Stomach (tissue), 9 donors: Measurements from ENCODE around the gene UHRF1. TPM values are rescaled to one million over a fixed set of nuclear protein-coding genes. Genes with fewer than 3 reads are reported as not detected.
"Not testable (repeated sequence)": the region's sequence is repeated elsewhere in the genome, so short reads cannot be mapped to it uniquely, and the experiment has no call there.

Experiments used
- DNase-seq, 2 donors: peaks; one replicate each; pipeline versions ENCODE4 v3.0.0 to v3.0.0-alpha.2; 2013 to 2019
- H3K27ac ChIP-seq, 5 donors: fragments of 200-600 bp in 4 of 5; sonication (generic) in 4 of 5; one replicate each; pipeline ENCODE4 v1.5.1; 2013 to 2019; ENCODE audit warnings: mild to moderate bottlenecking in 1 of 5, moderate library complexity in 1 of 5
- H3K27me3 ChIP-seq, 3 donors: fragments of 200-600 bp; sonication (generic); one replicate each; pipeline ENCODE4 v1.5.1; 2017 to 2019; ENCODE audit warnings: mixed run types in 1 of 3
- H3K36me3 ChIP-seq, 4 donors: fragments of 200-600 bp; sonication (generic); 1 replicate in 3 of 4; 2 replicates in 1 of 4; pipeline ENCODE4 v1.5.1; 2016 to 2019
- H3K4me1 ChIP-seq, 4 donors: fragments of 200-600 bp; sonication (generic); one replicate each; pipeline ENCODE4 v1.5.1; 2016 to 2019
- H3K4me3 ChIP-seq, 4 donors: fragments of 200-600 bp; sonication (generic) in 3 of 4; one replicate each; pipeline ENCODE4 v1.5.1; 2016 to 2019; ENCODE audit warnings: mild to moderate bottlenecking in 1 of 4
- H3K9me3 ChIP-seq, 4 donors: fragments of 200-600 bp; sonication (generic); one replicate each; pipeline ENCODE4 v1.5.1; 2016 to 2019
- EP300 ChIP-seq: sonication (generic); formaldehyde crosslinking; IDR thresholded peaks from one replicate; pipeline ENCODE4 v1.6.1; 2017; ENCODE audit warnings: antibody characterized with exemption
- POLR2A ChIP-seq, 4 donors: fragments of 450-650 bp; IDR thresholded peaks; one replicate each; pipeline ENCODE4 v1.6.1; 2016; ENCODE audit warnings: antibody characterized with exemption in 4 of 4, control low read depth in 2 of 4, mild to moderate bottlenecking in 1 of 4, moderate library complexity in 1 of 4
- POLR2AphosphoS5 ChIP-seq, 3 donors: sonication (generic); formaldehyde crosslinking; IDR thresholded peaks; one replicate each; pipeline ENCODE4 v1.6.1; 2016; ENCODE audit warnings: antibody characterized with exemption in 3 of 3
- WGBS, 5 donors: extraction: QIAGEN DNeasy Blood & Tissue Kit in 3 of 5; methylation state at CpG; one replicate each; pipeline versions ENCODE4 v1.1.5 to v1.1.7; 2013 to 2018; 5-methylcytosine and 5-hydroxymethylcytosine counted together
- intact Hi-C: fragments of 100-400 bp; cut with DNase I; formaldehyde crosslinking; loops from one replicate; pipeline ENCODE4 v1.15.1; 2023; ENCODE audit warnings: low total_unique reads
- polyA plus RNA-seq, 3 donors: library from polyadenylated mRNA; stranded (reverse); fragments of 200-250 nt; gene quantifications; one replicate each; pipeline ENCODE4 v1.2.3, GENCODE V29; 2013
- total RNA-seq, 5 donors: library from RNA; depleted of rRNA; stranded (reverse); fragments of >200 nt; gene quantifications; one replicate each; pipeline versions ENCODE4 v1.1.0 to v1.2.3, GENCODE V29; 2014 to 2016
- TF ChIP-seq, protein P1 (sequence below), 7 experiments: fragments of 450-650 bp in 4 of 7; fragments of 200-600 bp in 3 of 7; sonication (generic) in 3 of 7; IDR thresholded peaks; one replicate each; pipeline ENCODE4 v1.5.1; 2016 to 2019; ENCODE audit warnings: antibody characterized with exemption in 7 of 7, control low read depth in 2 of 7, mild to moderate bottlenecking in 1 of 7
- donor health status: healthy with polysubstance abuse.
- donor health status: Bipolar disorder and iron deficiency.
- donor health status: healthy.

The UHRF1 gene
- total and polyA plus RNA-seq, 8 donors: 0.58 to 20.5 (median 4.1) TPM

DNA sequence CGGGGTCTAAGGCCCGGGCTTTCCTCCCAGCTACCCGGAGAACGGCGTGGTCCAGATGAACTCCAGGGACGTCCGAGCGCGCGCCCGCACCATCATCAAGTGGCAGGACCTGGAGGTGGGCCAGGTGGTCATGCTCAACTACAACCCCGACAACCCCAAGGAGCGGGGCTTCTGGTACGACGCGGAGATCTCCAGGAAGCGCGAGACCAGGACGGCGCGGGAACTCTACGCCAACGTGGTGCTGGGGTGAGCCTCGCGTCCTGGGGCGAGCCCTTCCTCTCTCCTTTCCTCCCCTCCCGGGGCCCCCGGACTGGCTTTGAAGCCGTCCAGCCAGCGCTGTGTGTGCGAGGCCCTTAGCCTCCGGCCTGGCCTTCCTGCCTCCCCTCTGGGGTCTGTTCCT lies 23.4 kb downstream of the UHRF1 start:
- H3K4me3 ChIP-seq: no peak overlapping the region
- peaks cover 0 to 35% (median 0%) of the 10 kb centered on the region in 4 donors for H3K36me3 ChIP-seq
- WGBS, 5 donors: 95 to 97% (median 97%) methylated on average over 12 to 32 of the region's 32 CpGs
- H3K9me3 ChIP-seq: no peaks in the 10 kb centered on the region
- TF ChIP-seq, protein P1, sequence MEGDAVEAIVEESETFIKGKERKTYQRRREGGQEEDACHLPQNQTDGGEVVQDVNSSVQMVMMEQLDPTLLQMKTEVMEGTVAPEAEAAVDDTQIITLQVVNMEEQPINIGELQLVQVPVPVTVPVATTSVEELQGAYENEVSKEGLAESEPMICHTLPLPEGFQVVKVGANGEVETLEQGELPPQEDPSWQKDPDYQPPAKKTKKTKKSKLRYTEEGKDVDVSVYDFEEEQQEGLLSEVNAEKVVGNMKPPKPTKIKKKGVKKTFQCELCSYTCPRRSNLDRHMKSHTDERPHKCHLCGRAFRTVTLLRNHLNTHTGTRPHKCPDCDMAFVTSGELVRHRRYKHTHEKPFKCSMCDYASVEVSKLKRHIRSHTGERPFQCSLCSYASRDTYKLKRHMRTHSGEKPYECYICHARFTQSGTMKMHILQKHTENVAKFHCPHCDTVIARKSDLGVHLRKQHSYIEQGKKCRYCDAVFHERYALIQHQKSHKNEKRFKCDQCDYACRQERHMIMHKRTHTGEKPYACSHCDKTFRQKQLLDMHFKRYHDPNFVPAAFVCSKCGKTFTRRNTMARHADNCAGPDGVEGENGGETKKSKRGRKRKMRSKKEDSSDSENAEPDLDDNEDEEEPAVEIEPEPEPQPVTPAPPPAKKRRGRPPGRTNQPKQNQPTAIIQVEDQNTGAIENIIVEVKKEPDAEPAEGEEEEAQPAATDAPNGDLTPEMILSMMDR (IDR thresholded peaks at IDR 0.05): no peak
- TF ChIP-seq POLR2AphosphoS5 (IDR thresholded peaks at IDR 0.05): no peak
- no peak for TF ChIP-seq POLR2A (IDR thresholded peaks at IDR 0.05)
- no peak for TF ChIP-seq EP300
- intact Hi-C loops: no loop called here
- no peaks in the 10 kb centered on the region for H3K27me3 ChIP-seq
- peak overlapping the region in 3 of 5 donors; percentile 38 to 68 (median 65) for H3K27ac ChIP-seq
- no peak for DNase-seq
- peaks cover 0 to 5% (median 0%) of the 10 kb centered on the region in 4 donors for H3K4me1 ChIP-seq

DNA sequence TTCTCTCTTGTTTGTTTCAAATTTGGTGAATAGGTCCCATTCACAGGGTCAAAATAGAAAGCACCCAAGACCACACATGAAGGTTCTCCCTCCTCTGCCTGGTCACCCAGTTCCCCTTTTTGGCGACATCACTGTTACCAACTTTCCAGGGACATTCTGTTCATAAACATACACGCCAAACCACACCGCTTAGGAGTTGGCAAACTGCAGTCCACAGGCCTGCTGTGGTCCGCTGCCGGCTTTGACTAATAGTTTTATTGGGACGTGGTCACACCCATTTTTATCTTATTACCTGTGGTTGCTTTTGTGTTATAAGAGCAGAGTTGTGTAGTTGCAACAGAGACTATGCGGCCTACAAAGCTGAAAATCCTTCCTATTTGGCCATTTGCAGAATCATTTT lies 24.2 kb downstream of the UHRF1 start:
- H3K27ac ChIP-seq: peak overlapping the region in 3 of 5 donors; percentile 38 to 68 (median 65)
- intact Hi-C loops: no loop called here

DNA sequence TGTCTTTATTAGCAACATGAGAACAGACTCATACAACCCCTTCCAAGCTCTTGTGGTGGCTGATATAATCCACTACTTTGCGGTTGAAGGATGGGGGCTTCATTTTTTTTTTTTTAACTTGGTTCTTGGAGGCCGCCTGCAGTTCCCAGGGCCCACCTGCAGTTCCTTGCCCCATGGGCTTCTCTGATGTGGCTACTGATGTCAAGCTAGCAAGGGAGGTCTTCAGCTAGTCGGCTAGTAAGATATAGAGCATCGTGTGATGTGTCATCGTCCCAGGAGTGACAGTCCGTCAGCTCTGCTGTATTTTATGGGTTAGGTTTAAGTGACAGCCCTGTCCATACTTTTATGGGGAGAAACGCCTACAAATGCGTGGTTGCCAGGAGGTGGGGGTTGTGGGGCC lies 26.1 kb downstream of the UHRF1 start:
- no peaks in the 10 kb centered on the region for H3K27me3 ChIP-seq
- no peak for TF ChIP-seq EP300
- TF ChIP-seq POLR2A (IDR thresholded peaks at IDR 0.05): no peak
- TF ChIP-seq, protein P1 (IDR thresholded peaks at IDR 0.05): no peak
- TF ChIP-seq POLR2AphosphoS5 (IDR thresholded peaks at IDR 0.05): no peak
- DNase-seq: no peak
- no peak overlapping the region for H3K27ac ChIP-seq
- H3K9me3 ChIP-seq: no peaks in the 10 kb centered on the region
- H3K4me3 ChIP-seq: no peak overlapping the region
- H3K4me1 ChIP-seq: peaks cover 0 to 5% (median 0%) of the 10 kb centered on the region in 4 donors
- peaks cover 0 to 22% (median 0%) of the 10 kb centered on the region in 4 donors for H3K36me3 ChIP-seq
- intact Hi-C loops: no loop called here
- WGBS, 5 donors: 88 to 95% (median 92%) methylated on average over 8 of the region's 8 CpGs

More for the DNA sequence above, 24.2 kb downstream of the UHRF1 start:
- 25 to 50% (median 40%) methylated on average over 7 of the region's 7 CpGs for WGBS, 5 donors
- no peak overlapping the region for H3K4me3 ChIP-seq
- no peaks in the 10 kb centered on the region for H3K9me3 ChIP-seq
- H3K36me3 ChIP-seq: peaks cover 0 to 35% (median 0%) of the 10 kb centered on the region in 4 donors
- no peaks in the 10 kb centered on the region for H3K27me3 ChIP-seq
- DNase-seq: peak; percentile 46 to 47
- peaks cover 0 to 5% (median 0%) of the 10 kb centered on the region in 4 donors for H3K4me1 ChIP-seq
- TF ChIP-seq POLR2AphosphoS5 (IDR thresholded peaks at IDR 0.05) (peak in 2 of 3 donors; percentile 9 to 21), POLR2A (IDR thresholded peaks at IDR 0.05) (no peak), EP300 (no peak)

- TF ChIP-seq POLR2A (IDR thresholded peaks at IDR 0.05): no peak
- TF ChIP-seq POLR2AphosphoS5 (IDR thresholded peaks at IDR 0.05): no peak
- TF ChIP-seq, protein P1 (IDR thresholded peaks at IDR 0.05): no peak
- TF ChIP-seq EP300: no peak
- no peaks in the 10 kb centered on the region for H3K27me3 ChIP-seq
- H3K4me3 ChIP-seq: no peak overlapping the region
- no peaks in the 10 kb centered on the region for H3K9me3 ChIP-seq
- intact Hi-C loops: no loop called here
- 88 to 94% (median 92%) methylated on average over 7 of the region's 7 CpGs for WGBS, 5 donors
- H3K36me3 ChIP-seq: peaks cover 0 to 22% (median 0%) of the 10 kb centered on the region in 4 donors
- H3K27ac ChIP-seq: no peak overlapping the region
- no peak for DNase-seq
- peaks cover 0 to 5% (median 0%) of the 10 kb centered on the region in 4 donors for H3K4me1 ChIP-seq
Observed at GRCh38 chr19:4937060-4937459, 27.8 kb downstream of the UHRF1 start.

DNA sequence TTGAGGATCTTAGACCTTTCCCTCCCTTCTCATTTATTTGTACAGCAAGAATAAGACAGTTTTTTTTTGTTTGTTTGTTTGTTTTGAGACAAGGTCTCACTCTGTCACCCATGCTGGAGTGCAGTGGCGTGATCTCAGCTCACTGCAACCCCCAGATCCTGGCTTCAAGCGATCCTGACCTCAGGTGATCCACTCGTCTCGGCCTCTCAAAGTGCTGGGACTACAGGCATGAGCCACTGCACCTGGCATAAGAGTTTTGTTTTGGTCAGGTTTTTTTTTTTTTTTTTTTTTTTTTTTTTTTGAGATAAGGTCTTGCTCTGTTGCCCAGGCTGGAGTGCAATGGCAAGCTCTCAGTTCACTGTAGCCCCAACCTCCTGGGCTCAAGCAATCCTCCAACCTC lies 29.2 kb downstream of the UHRF1 start:
- intact Hi-C loops, H3K4me1 ChIP-seq, H3K27ac ChIP-seq, H3K9me3 ChIP-seq, H3K27me3 ChIP-seq, DNase-seq, H3K4me3 ChIP-seq: not testable (repeated sequence)
- peaks cover 0 to 15% (median 0%) of the 10 kb centered on the region in 4 donors for H3K36me3 ChIP-seq
- WGBS, 5 donors: 49 to 85% (median 79%) methylated on average over 4 of the region's 4 CpGs
